ENCODE data around the gene CCL2. TPM values are rescaled to one million over a fixed set of nuclear protein-coding genes. Genes with fewer than 3 reads are reported as not detected.

CCL2 gene
- total RNA-seq, 1 donor from 2014 or later = not detected

DNA sequence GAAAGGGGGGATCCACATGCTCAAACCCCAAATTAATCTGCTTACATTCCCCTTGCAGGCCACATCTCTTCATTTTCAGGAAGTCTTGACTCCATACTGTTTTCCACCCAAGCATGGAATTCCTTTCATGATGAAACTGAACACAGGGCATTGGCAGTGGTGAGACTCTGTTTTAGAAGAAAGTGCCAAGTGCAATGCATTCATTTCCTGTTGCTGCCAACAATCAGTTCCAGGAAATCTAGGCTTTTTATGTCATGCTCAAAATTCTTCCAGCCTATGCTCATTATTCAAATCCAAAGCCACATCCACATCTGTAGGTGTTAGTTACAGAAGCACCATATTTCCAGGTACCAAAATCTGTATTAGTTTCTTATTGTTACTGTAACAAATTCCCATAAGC is 4.1 kb downstream of the CCL2 start:
- FAIRE-seq = no peak

DNA sequence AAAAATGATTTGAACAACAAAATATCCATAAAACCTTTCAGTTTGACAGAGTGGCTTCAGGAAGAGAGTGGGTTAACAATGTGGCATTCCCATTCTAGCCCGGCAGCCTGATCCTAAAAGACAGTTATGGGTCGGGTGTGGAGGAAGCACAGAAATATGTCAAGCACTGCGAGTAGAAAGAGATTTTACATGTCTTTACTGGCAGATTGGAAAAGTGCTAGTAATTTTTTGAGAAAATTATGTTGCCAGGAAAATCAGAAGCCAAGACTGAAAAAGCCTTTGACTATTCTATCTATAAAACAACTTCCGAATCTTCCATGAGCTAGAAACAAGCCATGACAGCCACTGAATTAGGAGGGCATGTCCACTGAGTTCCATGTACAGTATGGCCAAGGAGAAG is 5.8 kb downstream of the CCL2 start:
- DNase-seq (ENCODE audit: low read depth) (no peak), FAIRE-seq (no peak)
- H3K27me3 ChIP-seq (ENCODE audit: control insufficient read depth, insufficient read depth, low read length) = no peaks in the 10 kb centered on the region
- H3K4me3 ChIP-seq (ENCODE audit: low read depth, low read length) = no peak overlapping the region
- TF ChIP-seq, protein P1, sequence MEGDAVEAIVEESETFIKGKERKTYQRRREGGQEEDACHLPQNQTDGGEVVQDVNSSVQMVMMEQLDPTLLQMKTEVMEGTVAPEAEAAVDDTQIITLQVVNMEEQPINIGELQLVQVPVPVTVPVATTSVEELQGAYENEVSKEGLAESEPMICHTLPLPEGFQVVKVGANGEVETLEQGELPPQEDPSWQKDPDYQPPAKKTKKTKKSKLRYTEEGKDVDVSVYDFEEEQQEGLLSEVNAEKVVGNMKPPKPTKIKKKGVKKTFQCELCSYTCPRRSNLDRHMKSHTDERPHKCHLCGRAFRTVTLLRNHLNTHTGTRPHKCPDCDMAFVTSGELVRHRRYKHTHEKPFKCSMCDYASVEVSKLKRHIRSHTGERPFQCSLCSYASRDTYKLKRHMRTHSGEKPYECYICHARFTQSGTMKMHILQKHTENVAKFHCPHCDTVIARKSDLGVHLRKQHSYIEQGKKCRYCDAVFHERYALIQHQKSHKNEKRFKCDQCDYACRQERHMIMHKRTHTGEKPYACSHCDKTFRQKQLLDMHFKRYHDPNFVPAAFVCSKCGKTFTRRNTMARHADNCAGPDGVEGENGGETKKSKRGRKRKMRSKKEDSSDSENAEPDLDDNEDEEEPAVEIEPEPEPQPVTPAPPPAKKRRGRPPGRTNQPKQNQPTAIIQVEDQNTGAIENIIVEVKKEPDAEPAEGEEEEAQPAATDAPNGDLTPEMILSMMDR (IDR thresholded peaks at IDR 0.05; ENCODE audit: insufficient read depth, low read length, severe bottlenecking) = no peak
- H3K36me3 ChIP-seq (ENCODE audit: control insufficient read depth, insufficient read depth, low read length) = no peaks in the 10 kb centered on the region

More for the DNA sequence above, 4.1 kb downstream of the CCL2 start:
- DNase-seq (ENCODE audit: low read depth) = peak; percentile 11
- no peak overlapping the region for H3K4me3 ChIP-seq (ENCODE audit: low read depth, low read length)
- H3K27me3 ChIP-seq (ENCODE audit: control insufficient read depth, insufficient read depth, low read length) = no peaks in the 10 kb centered on the region
- TF ChIP-seq, protein P1 (IDR thresholded peaks at IDR 0.05; ENCODE audit: insufficient read depth, low read length, severe bottlenecking) = no peak
- no peaks in the 10 kb centered on the region for H3K36me3 ChIP-seq (ENCODE audit: control insufficient read depth, insufficient read depth, low read length)

DNA sequence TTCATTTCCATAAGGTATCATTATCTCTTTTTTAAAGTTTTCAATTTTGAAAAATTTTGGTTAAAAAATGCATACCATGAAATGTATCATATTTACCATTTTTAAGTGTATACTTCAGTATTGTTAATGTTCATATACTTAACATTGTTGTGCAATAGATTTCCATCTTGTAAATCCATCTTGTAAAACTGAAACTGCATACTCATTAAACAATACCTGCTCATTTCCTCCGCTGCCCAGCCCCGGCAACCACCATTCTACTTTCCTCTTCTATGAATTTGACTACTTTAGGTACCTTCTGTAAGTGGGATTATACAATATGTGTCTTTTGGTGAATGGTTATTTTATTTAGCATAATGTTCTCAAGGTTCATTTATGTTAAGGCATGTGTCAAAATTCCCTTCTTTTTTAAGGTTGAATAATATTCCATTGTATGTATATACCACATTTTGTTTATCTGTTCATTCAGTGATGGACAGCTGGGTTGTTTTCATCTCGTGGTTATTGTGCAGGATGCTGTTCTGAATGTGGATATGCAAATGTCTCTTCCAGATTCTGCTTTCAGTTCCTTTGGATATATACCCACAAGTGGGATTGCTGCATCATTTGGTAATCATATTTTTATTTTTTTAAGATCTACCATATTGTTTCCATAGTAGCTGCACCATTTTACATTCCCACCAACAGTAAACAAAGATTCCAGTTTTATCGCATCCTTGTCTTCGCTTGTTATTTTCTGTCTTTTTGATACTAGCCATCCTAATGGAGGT is 6.7 kb downstream of the CCL2 start:
- TF ChIP-seq, protein P1 (IDR thresholded peaks at IDR 0.05; ENCODE audit: insufficient read depth, low read length, severe bottlenecking) = no peak
- FAIRE-seq = no peak
- DNase-seq (ENCODE audit: low read depth) = no peak
- no peak overlapping the region for H3K4me3 ChIP-seq (ENCODE audit: low read depth, low read length)
- H3K27me3 ChIP-seq (ENCODE audit: control insufficient read depth, insufficient read depth, low read length) = no peaks in the 10 kb centered on the region
- H3K36me3 ChIP-seq (ENCODE audit: control insufficient read depth, insufficient read depth, low read length) = no peaks in the 10 kb centered on the region

DNA sequence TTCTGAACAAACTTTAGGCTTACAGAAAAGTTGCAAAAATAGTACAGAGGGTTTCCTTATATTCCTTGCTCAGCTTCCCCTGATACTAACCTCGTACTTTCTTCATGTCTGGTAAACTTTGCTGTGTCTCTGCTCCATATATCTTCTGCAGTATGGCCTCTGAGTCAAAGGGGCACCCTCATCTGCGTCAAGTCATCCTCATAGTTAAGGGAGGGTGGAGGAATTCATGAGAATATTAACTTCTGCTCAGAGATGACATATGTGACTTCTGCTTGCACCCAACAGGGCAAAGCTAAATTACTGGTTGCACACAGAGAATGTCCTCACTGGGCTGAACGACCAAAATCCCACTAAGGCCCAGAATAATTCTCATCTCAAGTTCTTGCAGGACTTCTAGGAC is 10.6 kb downstream of the CCL2 start:
- no peaks in the 10 kb centered on the region for H3K36me3 ChIP-seq (ENCODE audit: control insufficient read depth, insufficient read depth, low read length)
- TF ChIP-seq, protein P1 (IDR thresholded peaks at IDR 0.05; ENCODE audit: insufficient read depth, low read length, severe bottlenecking) = no peak
- no peak for FAIRE-seq

DNA sequence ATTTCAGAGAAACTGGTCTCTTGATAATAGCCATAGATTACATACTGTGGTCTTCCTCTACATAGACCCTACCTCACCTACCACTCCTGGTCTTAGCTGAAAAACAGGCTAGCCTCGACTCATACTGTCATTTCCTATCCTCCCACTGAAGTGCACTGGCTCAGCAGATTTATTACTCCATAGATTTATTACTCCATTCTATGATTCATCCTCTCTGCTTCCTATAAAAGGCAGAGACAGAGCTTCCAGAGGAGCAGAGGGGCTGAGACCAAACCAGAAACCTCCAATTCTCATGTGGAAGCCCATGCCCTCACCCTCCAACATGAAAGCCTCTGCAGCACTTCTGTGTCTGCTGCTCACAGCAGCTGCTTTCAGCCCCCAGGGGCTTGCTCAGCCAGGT is 14.9 kb downstream of the CCL2 start, which contains the start of gene CCL7:
CCL7 (plus strand) TSS at position 253 of the 400 bp plus-strand sequence; CDS start at position 323, 70 bp downstream.
- DNase-seq (ENCODE audit: low read depth) = peak; percentile 57
- no peak for FAIRE-seq
- TF ChIP-seq, protein P1 (IDR thresholded peaks at IDR 0.05; ENCODE audit: insufficient read depth, low read length, severe bottlenecking) = no peak
- Histone ChIP-seq H3K4me3 (ENCODE audit: low read depth, low read length) (no peak within 1 kb of the TSS), H3K27me3 (ENCODE audit: control insufficient read depth, insufficient read depth, low read length) (peaks cover 6% of the 10 kb centered on the region), H3K36me3 (ENCODE audit: control insufficient read depth, insufficient read depth, low read length) (no peaks in the 10 kb centered on the region)

More for the DNA sequence above, 10.6 kb downstream of the CCL2 start:
- no peak for DNase-seq (ENCODE audit: low read depth)
- no peak overlapping the region for H3K4me3 ChIP-seq (ENCODE audit: low read depth, low read length)
- peaks cover 3% of the 10 kb centered on the region for H3K27me3 ChIP-seq (ENCODE audit: control insufficient read depth, insufficient read depth, low read length)
